GM12891 (cell line): Measurements from ENCODE around the gene PSKH1.

Experiments
- PAX5 ChIP-seq: IDR thresholded peaks from 2 replicates; pipeline ENCODE4 v1.6.1; 2011; ENCODE audit warnings: low read length, moderate library complexity, mild to moderate bottlenecking; ENCODE audit not compliant: insufficient read depth, severe bottlenecking
- POLR2A ChIP-seq: IDR thresholded peaks from 2 replicates; pipeline ENCODE4 v1.6.1; 2011; ENCODE audit warnings: low read depth, low read length, control low read depth
- POLR2AphosphoS5 ChIP-seq: IDR thresholded peaks from 2 replicates; pipeline ENCODE4 v1.6.1; 2011; ENCODE audit warnings: low read depth, low read length, control low read depth
- SPI1 ChIP-seq: IDR thresholded peaks from 2 replicates; pipeline ENCODE4 v1.6.1; 2011; ENCODE audit warnings: low read depth, low read length, control low read depth
- TAF1 ChIP-seq: IDR thresholded peaks from 2 replicates; pipeline ENCODE4 v1.6.1; 2011; ENCODE audit warnings: low read depth, low read length, control low read depth

GRCh38 chr16:67846320-67847063 lies 46.6 kb upstream of the PSKH1 start, which contains the start of gene NUTF2:
- TF ChIP-seq POLR2AphosphoS5, result peak; percentile 65
- TF ChIP-seq POLR2A, result peak; percentile 69
- peak; percentile 63; the same call in 1 of the 2 replicates for TF ChIP-seq TAF1
- no peak for TF ChIP-seq SPI1
- no peak for TF ChIP-seq PAX5
